HG02678 (cell line): ENCODE results near the gene ZDHHC14.
A peak's percentile ranks its signal among the peaks of the same experiment; 100 is the strongest.
"Not testable (repeated sequence)": the region's sequence is repeated elsewhere in the genome, so short reads cannot be mapped to it uniquely, and the experiment has no call there.

Experiments
- ATAC-seq: cut with Tn5 transposase; IDR thresholded peaks from one replicate; pipeline ENCODE4 v1.9.1; 2021; ENCODE audit warnings: mild to moderate bottlenecking, moderate library complexity; ENCODE audit not compliant: unreplicated experiment

ZDHHC14 gene

GRCh38 chr6:157548635-157549467 is 167.9 kb downstream of the ZDHHC14 start:
- ATAC-seq, result no peak

GRCh38 chr6:157549468-157549745 is 168.4 kb downstream of the ZDHHC14 start:
- no peak for ATAC-seq

GRCh38 chr6:157550114-157550989 is 169.4 kb downstream of the ZDHHC14 start:
- no peak for ATAC-seq

GRCh38 chr6:157551041-157551832 is 170.2 kb downstream of the ZDHHC14 start:
- ATAC-seq, result no peak

GRCh38 chr6:157552081-157552747 is 171.2 kb downstream of the ZDHHC14 start:
- ATAC-seq, result no peak

- ATAC-seq, result no peak
Observed at GRCh38 chr6:157552820-157553485, 172.0 kb downstream of the ZDHHC14 start.

- no peak for ATAC-seq
Observed at GRCh38 chr6:157554747-157555146, 173.8 kb downstream of the ZDHHC14 start.

- no peak for ATAC-seq
Observed at GRCh38 chr6:157555455-157556143, 174.6 kb downstream of the ZDHHC14 start.

GRCh38 chr6:157556144-157556645 is 175.2 kb downstream of the ZDHHC14 start:
- ATAC-seq, result no peak

GRCh38 chr6:157556671-157557430 is 175.9 kb downstream of the ZDHHC14 start:
- no peak for ATAC-seq

- ATAC-seq, result peak; percentile 58
Observed at GRCh38 chr6:157557559-157557958, 176.6 kb downstream of the ZDHHC14 start.

- ATAC-seq, result no peak
Observed at GRCh38 chr6:157558049-157558448, 177.1 kb downstream of the ZDHHC14 start.

- no peak for ATAC-seq
Observed at GRCh38 chr6:157558487-157559200, 177.7 kb downstream of the ZDHHC14 start.

- no peak for ATAC-seq
Observed at GRCh38 chr6:157559201-157559756, 178.3 kb downstream of the ZDHHC14 start.

GRCh38 chr6:157560063-157560462 is 179.1 kb downstream of the ZDHHC14 start:
- ATAC-seq, result not testable (repeated sequence)

- peak; percentile 3 for ATAC-seq
Observed at GRCh38 chr6:157560691-157561413, 179.9 kb downstream of the ZDHHC14 start.

- peak; percentile 29 for ATAC-seq
Observed at GRCh38 chr6:157561414-157561790, 180.4 kb downstream of the ZDHHC14 start.
